Mesodermal cell (in vitro differentiated cells): ENCODE measurements around the gene CDH23.
"Not testable (repeated sequence)": the region's sequence is repeated elsewhere in the genome, so short reads cannot be mapped to it uniquely, and the experiment has no call there.

Experiments
- H3K27ac ChIP-seq: 2 replicates; pipeline ENCODE4 v1.7.0; 2013; ENCODE audit warnings: mild to moderate bottlenecking, low read depth, low read length, moderate library complexity; ENCODE audit not compliant: severe bottlenecking
- H3K36me3 ChIP-seq: 2 replicates; pipeline ENCODE4 v1.7.1; 2013; ENCODE audit warnings: mild to moderate bottlenecking, low read length, moderate library complexity; ENCODE audit not compliant: control insufficient read depth, insufficient read depth
- H3K4me1 ChIP-seq: one replicate; pipeline ENCODE4 v1.7.1; 2013; ENCODE audit warnings: mild to moderate bottlenecking, low read length; ENCODE audit not compliant: insufficient read depth, control insufficient read depth, poor library complexity, severe bottlenecking
- H3K4me3 ChIP-seq: 2 replicates; pipeline ENCODE4 v1.7.0; 2013; ENCODE audit warnings: low read length, control low read depth, mild to moderate bottlenecking; ENCODE audit not compliant: insufficient read depth, poor library complexity, severe bottlenecking; ENCODE audit errors: extremely low read depth
- H3K9me3 ChIP-seq: 2 replicates; pipeline ENCODE4 v1.7.1; 2013; ENCODE audit warnings: mild to moderate bottlenecking, low read length, moderate library complexity; ENCODE audit not compliant: control insufficient read depth
- WGBS, 2 experiments: methylation state at CpG; one replicate each; pipeline ENCODE4 v1.1.5; 2013; ENCODE audit warnings: missing lambda C conversion rate in 2 of 2; ENCODE audit not compliant: insufficient coverage in 2 of 2; 5-methylcytosine and 5-hydroxymethylcytosine counted together

Gene CDH23

GRCh38 chr10:71848325-71849275 is 451.9 kb downstream of the CDH23 start:
- H3K36me3 ChIP-seq: no peaks in the 10 kb centered on the region
- no peak overlapping the region for H3K4me3 ChIP-seq
- no peak overlapping the region for H3K27ac ChIP-seq
- WGBS, 2 experiments: 91 to 92% methylated on average over 4 to 5 of the region's 11 CpGs
- no peaks in the 10 kb centered on the region for H3K9me3 ChIP-seq
- H3K4me1 ChIP-seq: peaks cover 9% of the 10 kb centered on the region

GRCh38 chr10:71849461-71849908 is 452.8 kb downstream of the CDH23 start:
- Histone ChIP-seq H3K9me3 (no peaks in the 10 kb centered on the region), H3K36me3 (no peaks in the 10 kb centered on the region), H3K4me3 (peak overlapping the region; percentile 92), H3K4me1 (peaks cover 9% of the 10 kb centered on the region), H3K27ac (no peak overlapping the region)
- 78 to 97% methylated on average over 13 to 15 of the region's 17 CpGs for WGBS, 2 experiments

DNA sequence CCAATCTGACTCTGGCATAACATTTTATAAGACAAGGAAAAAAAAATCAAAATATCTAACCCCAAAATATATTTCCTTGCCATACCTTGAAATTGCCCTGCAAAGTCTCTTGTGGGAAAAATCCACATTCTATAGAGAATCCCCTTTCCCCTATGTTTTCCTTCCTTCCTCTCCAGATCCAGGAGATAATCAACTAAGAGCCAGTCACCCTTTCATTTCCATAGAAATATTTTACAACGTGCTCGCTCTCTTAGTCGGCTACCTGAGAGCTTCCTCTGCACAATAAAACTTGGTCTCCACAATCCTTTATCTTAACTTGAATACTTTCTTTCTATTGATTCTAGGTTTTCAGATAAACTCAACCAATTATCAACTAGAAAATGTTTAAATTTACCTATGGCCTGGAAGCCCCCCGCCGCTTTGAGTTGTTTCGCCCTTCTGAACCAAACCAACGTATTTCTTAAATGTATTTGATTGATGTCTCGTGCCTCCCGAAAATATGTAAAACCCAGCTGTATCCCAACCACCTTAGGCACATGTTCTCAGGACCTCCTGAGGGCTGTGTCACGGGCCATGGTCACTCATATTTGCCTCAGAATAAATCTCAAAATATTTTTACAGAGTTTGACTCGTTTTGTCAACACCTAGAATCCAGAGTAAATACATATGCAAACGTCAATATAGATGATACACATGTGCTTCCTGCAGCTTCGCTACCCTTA is 453.5 kb downstream of the CDH23 start:
- Histone ChIP-seq H3K36me3 (no peaks in the 10 kb centered on the region), H3K9me3 (no peaks in the 10 kb centered on the region), H3K27ac (peak overlapping the region; percentile 98), H3K4me3 (peak overlapping the region; percentile 92), H3K4me1 (peaks cover 9% of the 10 kb centered on the region)
- 6 to 10% methylated on average over 7 to 9 of the region's 13 CpGs for WGBS, 2 experiments

DNA sequence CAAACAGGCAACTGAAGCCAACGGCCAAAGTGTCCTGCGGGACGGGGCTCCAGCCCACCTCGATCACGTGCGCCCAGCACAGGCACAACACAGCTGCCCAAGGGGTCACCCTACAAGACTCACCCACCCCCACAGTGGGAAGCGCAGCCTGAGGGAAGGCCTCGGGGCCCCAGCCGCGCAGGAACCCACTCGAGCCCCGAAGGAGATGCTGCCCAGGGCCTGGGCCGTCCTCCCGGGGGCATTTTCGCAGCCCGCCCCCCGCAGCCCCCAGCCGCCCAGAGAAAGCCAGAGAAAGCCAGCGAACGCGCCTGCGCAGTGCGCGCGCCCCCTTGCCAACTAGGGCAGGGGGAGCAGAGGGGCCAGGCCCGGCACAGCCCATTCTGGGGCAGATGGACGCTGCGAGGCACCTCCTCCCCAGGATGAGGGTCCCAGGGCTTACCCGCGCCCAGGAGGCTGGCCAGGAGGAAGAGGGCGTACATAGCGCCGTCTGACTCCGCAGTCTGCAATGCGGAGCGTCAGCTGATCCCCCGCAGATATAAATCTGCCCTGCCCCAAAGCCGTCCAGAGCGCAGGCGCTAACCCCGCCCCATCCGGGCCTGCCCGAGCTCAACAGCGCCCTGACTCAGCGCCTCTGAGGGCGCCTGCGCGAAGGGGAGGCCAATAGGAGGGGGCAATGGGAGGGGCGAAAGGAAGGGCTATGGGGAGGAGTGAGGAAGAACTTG is 454.2 kb downstream of the CDH23 start, which contains the start of gene PSAP:
Gene PSAP, minus strand, starts transcription at position 509 of the 722 bp plus-strand sequence. Its CDS starts 30 bp downstream, at position 479.
- WGBS, 2 experiments: 0% methylated on average over 36 to 45 of the region's 49 CpGs
- H3K4me3 ChIP-seq: peak within 1 kb of the TSS; percentile 92
- peak within 1 kb of the TSS; percentile 98 for H3K27ac ChIP-seq
- peaks cover 9% of the 10 kb centered on the region for H3K4me1 ChIP-seq
- H3K36me3 ChIP-seq: no peaks in the 10 kb centered on the region
- no peaks in the 10 kb centered on the region for H3K9me3 ChIP-seq

- H3K9me3 ChIP-seq, H3K4me1 ChIP-seq, H3K36me3 ChIP-seq, H3K27ac ChIP-seq: not testable (repeated sequence)
- WGBS, 2 experiments: 78 to 85% methylated on average over 9 to 11 of the region's 20 CpGs
- H3K4me3 ChIP-seq: peak overlapping the region; percentile 92
Observed at GRCh38 chr10:71851465-71852095, 454.9 kb downstream of the CDH23 start.

GRCh38 chr10:71852355-71852937 is 455.7 kb downstream of the CDH23 start:
- no peak overlapping the region for H3K27ac ChIP-seq
- peaks cover 9% of the 10 kb centered on the region for H3K4me1 ChIP-seq
- WGBS, 2 experiments: 89 to 91% methylated on average over 7 to 9 of the region's 11 CpGs
- no peaks in the 10 kb centered on the region for H3K36me3 ChIP-seq
- no peak overlapping the region for H3K4me3 ChIP-seq
- H3K9me3 ChIP-seq: no peaks in the 10 kb centered on the region

GRCh38 chr10:71854031-71854430 is 457.3 kb downstream of the CDH23 start:
- WGBS, 2 experiments: 79 to 90% methylated on average over 5 of the region's 5 CpGs
- no peak overlapping the region for H3K27ac ChIP-seq
- no peaks in the 10 kb centered on the region for H3K9me3 ChIP-seq
- no peak overlapping the region for H3K4me3 ChIP-seq
- no peaks in the 10 kb centered on the region for H3K36me3 ChIP-seq
- no peaks in the 10 kb centered on the region for H3K4me1 ChIP-seq

DNA sequence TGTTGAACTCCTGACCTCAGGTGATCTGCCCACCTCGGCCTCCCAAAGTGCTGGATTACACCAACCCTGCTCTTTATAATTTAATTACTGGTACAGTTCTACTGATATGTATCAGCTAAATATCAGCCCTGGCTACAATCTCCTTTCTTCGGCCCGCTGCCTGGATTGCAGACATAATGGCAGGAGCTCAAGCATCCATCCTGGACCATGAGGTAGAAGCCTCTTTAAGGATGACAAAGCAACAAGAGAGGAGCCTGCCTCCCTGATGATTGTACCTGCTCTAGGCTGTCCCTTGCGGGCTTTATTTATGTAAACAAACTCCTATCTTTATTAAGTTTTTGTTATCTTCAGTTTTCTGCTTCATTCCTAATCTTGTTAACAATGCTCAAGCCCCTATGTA is 459.9 kb downstream of the CDH23 start:
- 97 to 100% methylated on average over 2 to 3 of the region's 4 CpGs for WGBS, 2 experiments
- Histone ChIP-seq H3K4me1 (peaks cover 18% of the 10 kb centered on the region), H3K27ac (no peak overlapping the region), H3K9me3 (no peaks in the 10 kb centered on the region), H3K36me3 (no peaks in the 10 kb centered on the region), H3K4me3 (no peak overlapping the region)

DNA sequence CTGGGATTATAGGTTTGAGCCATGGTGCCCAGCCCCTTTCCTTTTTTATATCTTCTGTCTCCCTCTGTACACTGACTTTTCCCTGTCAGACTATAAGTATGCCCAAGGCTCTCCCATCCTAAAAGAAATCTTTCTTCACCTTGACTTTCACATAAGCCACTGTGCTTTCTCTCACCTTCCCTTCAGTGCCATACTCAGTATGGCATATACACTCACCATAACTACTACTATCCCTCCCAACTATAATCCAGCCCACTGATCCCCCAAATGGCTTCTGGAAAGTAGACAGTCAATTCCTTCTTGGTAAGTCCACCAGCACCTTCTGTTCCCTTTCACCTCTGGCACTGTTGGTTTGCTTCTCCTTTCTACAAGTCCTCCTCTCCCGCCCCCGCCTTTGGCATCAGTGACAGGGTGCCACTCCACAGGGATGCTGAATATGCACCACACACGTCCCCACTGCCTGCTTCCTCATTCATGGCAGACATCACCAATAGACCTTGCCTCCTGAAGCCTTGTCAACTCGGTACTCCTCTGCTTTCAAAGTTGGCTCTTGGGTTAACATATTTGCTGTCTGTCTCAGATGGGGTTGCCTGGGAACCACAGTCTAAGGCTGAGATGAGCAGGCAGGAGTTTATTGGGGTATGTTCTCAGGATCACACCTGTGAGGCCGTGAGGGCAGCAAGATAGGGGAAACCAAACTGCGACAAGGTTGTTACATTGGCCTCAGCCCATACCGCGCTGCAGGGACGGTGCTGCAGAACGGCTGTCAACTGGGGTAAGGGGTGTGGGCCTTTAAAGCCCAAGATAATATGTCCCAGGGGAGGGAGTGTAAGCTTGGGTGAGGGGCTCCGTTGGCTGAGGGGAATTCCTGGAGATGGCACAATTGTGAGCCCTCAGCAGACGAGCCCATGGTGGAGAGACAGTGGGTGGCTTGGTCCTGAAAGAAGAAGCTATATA is 461.5 kb downstream of the CDH23 start:
- Histone ChIP-seq H3K27ac (no peak overlapping the region), H3K9me3 (no peaks in the 10 kb centered on the region), H3K4me3 (no peak overlapping the region), H3K36me3 (no peaks in the 10 kb centered on the region), H3K4me1 (peaks cover 18% of the 10 kb centered on the region)
- WGBS, 2 experiments: 89 to 96% methylated on average over 8 to 11 of the region's 12 CpGs
